GM21447 (cell line): ENCODE measurements around the gene ATP7B.

ENCODE experiments used
- ATAC-seq: cut with Tn5 transposase; IDR thresholded peaks from one replicate; pipeline ENCODE4 v1.9.1; 2021; ENCODE audit not compliant: unreplicated experiment

Gene ATP7B

DNA sequence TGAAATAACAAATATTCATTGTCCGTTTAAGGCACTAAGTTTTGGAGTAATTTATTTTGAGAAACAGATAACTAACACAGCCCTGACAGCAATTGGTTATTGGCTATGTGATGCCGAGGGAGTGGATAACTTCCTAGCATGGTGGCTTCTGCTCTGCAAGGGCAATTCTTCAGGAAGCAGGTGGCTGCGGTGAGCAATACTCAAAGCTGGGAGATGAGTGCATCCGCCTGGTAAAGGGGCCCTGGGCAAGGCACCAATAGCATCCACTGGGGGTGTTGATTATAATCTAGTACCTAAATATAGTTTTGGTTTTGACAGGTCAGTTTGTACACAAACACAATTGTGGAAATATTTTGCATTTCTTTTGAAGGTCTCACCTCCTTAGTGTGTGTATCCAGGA is 108.5 kb downstream of the ATP7B start:
- no peak for ATAC-seq

DNA sequence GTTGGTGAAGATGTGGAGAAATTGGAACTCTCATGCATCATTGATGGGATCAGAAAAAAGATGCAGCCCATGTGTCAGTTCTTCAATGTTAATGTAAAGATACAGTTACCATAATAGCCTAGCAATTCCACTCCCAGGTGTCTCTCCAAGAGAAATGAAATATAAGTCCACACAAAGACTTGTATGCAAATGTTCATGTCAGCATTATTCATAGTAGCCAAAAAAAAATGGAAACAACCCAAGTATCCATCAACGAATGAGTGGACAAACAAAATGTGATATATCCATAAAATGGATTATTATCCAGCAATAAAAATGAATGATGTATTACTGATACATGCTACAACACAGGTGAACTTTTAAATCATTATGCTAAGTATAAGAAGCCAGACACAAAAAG is 110.8 kb downstream of the ATP7B start:
- ATAC-seq: no peak

DNA sequence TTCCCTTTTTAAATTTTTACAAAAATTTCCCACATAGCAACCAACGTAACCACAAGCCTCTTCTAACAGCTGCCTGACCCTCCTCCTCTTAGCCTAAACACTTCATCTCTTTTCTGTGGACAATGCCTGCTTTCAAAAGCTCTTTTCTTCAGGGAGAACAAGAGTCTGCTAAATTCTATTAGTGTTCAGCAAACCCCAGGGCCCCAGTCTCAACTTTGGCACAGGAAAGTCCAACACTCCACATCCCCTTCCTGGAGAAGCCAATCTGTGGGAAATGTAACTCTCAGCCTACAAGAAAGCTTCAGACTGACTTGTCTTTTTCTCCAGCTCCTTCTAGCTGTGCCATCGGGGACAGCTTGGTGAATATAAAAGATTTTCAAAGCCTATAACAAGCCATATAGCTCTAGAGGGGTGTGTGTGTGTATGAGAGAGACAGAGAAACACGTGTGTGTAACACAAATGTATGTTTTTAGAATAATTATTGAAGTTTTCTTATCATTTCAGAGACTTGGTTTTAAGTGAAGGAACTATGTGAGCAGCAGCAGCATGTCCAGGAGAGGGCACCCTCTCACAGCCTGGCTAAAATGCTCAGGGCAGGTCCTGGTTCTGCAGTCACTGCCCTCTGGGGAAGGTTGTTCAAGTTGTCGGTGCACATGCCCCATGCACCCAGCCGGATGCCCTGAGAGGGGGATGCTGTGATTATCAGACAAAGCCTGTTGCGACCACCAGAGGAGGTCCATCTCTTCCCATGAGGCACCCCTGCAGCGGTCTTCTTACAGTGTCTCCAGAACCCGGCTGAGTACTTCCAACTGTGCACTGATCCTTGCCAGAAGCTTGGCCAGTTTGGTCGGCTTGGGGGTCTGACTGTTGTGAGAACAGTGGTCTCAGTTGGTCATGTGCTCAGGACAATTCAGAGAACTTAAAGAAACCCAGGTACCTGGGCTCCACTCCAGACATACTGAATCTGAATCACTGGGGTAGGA is 115.1 kb downstream of the ATP7B start:
- no peak for ATAC-seq

DNA sequence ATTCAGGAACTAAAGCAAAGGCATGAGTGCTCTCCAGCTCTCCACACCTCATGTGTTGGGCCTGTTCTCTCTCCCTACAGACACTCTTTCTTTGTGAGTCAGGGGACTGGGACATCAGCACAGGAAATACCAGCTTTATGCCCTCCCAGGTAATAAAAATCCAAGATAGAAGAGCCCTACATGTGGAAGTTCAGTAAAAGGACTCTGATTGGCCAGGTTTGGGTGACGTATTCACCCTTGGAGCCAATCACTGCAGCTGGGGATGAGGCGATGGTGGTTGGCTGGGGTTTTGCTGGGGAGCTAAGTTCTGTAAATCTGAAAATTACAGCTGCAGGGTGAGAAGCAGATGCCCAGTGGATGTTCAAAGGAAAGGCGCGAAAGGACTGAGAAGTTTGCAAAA is 117.0 kb downstream of the ATP7B start:
- no peak for ATAC-seq

DNA sequence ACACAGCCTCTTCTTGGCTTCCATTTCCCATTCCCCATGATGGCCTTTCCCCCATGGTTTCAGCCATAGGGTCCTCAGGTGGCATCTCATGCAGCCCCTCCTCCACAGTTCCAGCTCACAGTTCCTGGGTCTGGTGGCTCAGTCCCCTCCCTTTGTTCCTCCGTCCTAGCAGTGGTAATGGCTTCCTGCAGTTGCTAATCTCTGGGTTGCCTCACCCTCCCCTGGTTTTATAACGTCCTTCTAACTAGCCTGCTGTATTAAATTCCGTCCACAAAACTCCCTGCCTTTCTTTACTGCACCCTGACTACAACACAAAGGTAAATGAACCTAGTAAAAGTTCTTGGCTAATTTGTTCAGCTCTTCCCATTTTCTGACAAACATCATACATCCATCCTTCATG is 118.6 kb downstream of the ATP7B start:
- no peak for ATAC-seq

DNA sequence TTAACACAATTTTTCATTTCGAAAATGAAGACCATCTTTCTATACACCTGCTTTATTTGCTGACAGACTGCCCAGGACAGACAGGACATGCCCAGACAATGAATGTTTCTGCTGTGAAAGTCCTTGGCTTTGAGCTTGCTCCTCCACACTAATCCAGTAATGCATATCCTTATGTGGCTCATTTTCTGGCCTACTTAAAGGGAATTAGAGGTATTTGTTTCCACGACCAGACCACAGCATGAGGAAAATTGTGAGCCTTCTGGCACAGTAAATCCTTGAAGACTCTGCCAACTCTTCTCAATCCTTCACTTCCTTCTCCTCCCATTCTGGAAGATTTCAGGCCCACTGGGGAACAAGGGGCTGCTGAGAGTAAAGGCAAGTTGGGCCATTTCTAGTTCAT is 123.8 kb downstream of the ATP7B start:
- no peak for ATAC-seq

DNA sequence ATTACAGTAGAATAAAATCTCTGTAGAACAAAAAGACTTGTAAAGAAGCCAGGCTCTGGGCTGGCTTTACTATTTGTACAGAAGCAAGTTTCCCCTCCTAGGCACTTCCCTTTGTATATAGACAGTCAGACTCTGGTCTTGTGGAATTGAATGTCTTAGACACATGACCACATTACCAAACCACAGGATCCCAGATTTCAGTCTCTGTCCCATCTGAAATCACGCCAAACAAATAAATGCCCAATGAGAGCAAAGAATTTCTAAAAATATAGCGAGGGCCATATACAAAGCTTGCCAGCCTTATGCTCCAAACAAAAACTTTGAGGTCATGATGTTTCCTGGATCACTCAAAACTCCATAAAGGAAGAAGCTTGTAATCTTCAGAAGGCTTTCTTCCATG is 125.6 kb downstream of the ATP7B start:
- ATAC-seq: no peak

DNA sequence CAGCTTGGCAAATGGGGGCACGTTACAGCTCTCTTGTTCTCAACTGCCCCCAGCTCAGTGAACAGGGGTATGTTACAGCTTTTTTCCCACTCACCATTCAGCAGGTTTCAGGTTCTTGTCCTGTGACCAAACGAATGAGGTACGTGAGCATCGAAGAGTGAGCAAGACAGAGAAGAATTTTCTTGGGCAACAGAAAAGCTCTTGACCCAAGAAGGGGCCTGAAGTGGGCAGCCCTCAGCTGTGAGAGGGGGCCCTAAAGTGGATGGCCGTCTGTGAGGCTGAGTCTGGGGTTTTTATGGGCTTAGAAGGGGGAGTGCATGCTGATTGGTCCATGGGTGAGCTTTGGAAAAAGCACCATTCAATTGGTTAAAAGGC is 128.0 kb downstream of the ATP7B start:
- ATAC-seq: no peak
